OCI-LY3 (cell line): ENCODE data around the gene ANTXR2.

Source experiments
- CTCF ChIP-seq: fragments of 200-600, 300-600 bp; sonication (generic); IDR thresholded peaks from 2 replicates; pipeline ENCODE4 v1.5.1; 2014; ENCODE audit warnings: antibody characterized with exemption, low read length, low read depth
- EZH2phosphoT487 ChIP-seq: fragments of 200-600 bp; shearing (Covaris generic); IDR thresholded peaks from 2 replicates; pipeline ENCODE4 v1.6.1; 2018; ENCODE audit warnings: antibody characterized with exemption, mixed run types, low read depth

- TF ChIP-seq CTCF = no peak
- no peak for TF ChIP-seq EZH2phosphoT487
Measured at GRCh38 chr4:80114732-80115265, 41.8 kb upstream of the ANTXR2 start.
